Loucy (cell line): ENCODE data around the gene ADAT1.
A peak's percentile ranks its signal among the peaks of the same experiment; 100 is the strongest.

Source experiments
- H2AFZ ChIP-seq: fragments of 200-600 bp; sonication (generic); 2 replicates; pipeline ENCODE4 v1.6.0; 2016; ENCODE audit warnings: antibody characterized with exemption, mild to moderate bottlenecking, low read length, moderate library complexity
- H3F3A ChIP-seq: fragments of 200-600 bp; 2 replicates; pipeline ENCODE4 v1.6.0; 2016; ENCODE audit warnings: antibody characterized with exemption, low read depth, mild to moderate bottlenecking
- H3K27me3 ChIP-seq: fragments of 200-600 bp; sonication (generic); 2 replicates; pipeline ENCODE4 v1.6.1; 2014; ENCODE audit warnings: low read length, mild to moderate bottlenecking; ENCODE audit not compliant: insufficient read depth, poor library complexity, severe bottlenecking
- H3K36me3 ChIP-seq: fragments of 200-600 bp; sonication (generic); 2 replicates; pipeline ENCODE4 v1.6.1; 2016; ENCODE audit warnings: low read length; ENCODE audit not compliant: insufficient read depth
- H3K4me1 ChIP-seq: fragments of 200-600 bp; sonication (generic); 2 replicates; pipeline ENCODE4 v1.5.1; 2014; ENCODE audit warnings: low read length, mild to moderate bottlenecking; ENCODE audit not compliant: insufficient read depth, poor library complexity, severe bottlenecking
- H3K4me2 ChIP-seq: fragments of 200-600 bp; sonication (generic); 2 replicates; pipeline ENCODE4 v1.6.0; 2014; ENCODE audit warnings: antibody characterized with exemption, low read length, low read depth, mild to moderate bottlenecking; ENCODE audit not compliant: poor library complexity, severe bottlenecking
- H3K4me3 ChIP-seq: fragments of 200-600 bp; sonication (generic); 2 replicates; pipeline ENCODE4 v1.5.1; 2014; ENCODE audit warnings: low read length, mild to moderate bottlenecking, mixed read lengths; ENCODE audit not compliant: poor library complexity, severe bottlenecking
- H3K79me2 ChIP-seq: fragments of 200-600 bp; sonication (generic); 2 replicates; pipeline ENCODE4 v1.6.1; 2014; ENCODE audit warnings: low read length; ENCODE audit not compliant: insufficient read depth
- H3K9ac ChIP-seq: fragments of 200-600 bp; sonication (generic); 2 replicates; pipeline ENCODE4 v1.6.0; 2014; ENCODE audit warnings: mild to moderate bottlenecking, low read depth, low read length, moderate library complexity; ENCODE audit not compliant: poor library complexity, severe bottlenecking
- H3K9me2 ChIP-seq: fragments of 200-600 bp; sonication (generic); replicated peaks from 2 replicates; pipeline ENCODE4 v1.6.1; 2016; ENCODE audit warnings: low read depth, low read length, mixed read lengths
- H3K9me3 ChIP-seq: fragments of 200-600 bp; sonication (generic); 2 replicates; pipeline ENCODE4 v1.6.1; 2014; ENCODE audit warnings: mild to moderate bottlenecking, antibody characterized with exemption, low read length, low read depth; ENCODE audit not compliant: insufficient read depth
- H4K20me1 ChIP-seq: fragments of 200-600 bp; sonication (generic); 2 replicates; pipeline ENCODE4 v1.6.0; 2014; ENCODE audit warnings: antibody characterized with exemption, low read length, mild to moderate bottlenecking; ENCODE audit not compliant: insufficient read depth, poor library complexity, severe bottlenecking
- EZH2phosphoT487 ChIP-seq: fragments of 200-600 bp; IDR thresholded peaks from 2 replicates; pipeline ENCODE4 v1.6.1; 2018; ENCODE audit warnings: antibody characterized with exemption, mild to moderate bottlenecking, moderate library complexity, borderline replicate concordance
- TF ChIP-seq, protein P1 (sequence below): fragments of 200-600 bp; sonication (generic); conservative IDR thresholded peaks from 2 replicates; pipeline ENCODE4 v1.5.1; 2014; ENCODE audit warnings: mild to moderate bottlenecking, antibody characterized with exemption, low read length

ADAT1 gene

DNA sequence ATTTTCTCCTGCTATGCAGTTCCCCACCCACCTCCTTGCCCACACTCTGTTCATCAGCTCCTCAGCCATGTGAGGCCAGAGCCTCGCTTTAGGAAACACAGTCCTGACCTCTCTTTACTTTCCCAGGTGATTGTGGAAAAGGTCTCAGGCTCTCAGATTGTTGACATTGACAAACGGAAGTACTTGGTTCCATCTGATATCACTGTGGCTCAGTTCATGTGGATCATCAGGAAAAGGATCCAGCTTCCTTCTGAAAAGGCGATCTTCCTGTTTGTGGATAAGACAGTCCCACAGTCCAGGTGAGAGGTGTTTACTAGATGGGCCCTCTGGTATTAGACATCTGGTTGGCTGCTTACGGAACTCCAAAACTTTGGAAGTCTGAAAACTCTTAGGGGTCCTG, 55.2 kb downstream of the ADAT1 start:
- no peaks in the 10 kb centered on the region for H3F3A ChIP-seq
- no peaks in the 10 kb centered on the region for H3K9me3 ChIP-seq
- H2AFZ ChIP-seq, result no peak overlapping the region
- H3K36me3 ChIP-seq, result peaks cover 16% of the 10 kb centered on the region; the same call in 1 of the 2 replicates
- peaks cover 38% of the 10 kb centered on the region for H3K79me2 ChIP-seq
- peaks cover 5% of the 10 kb centered on the region for H3K27me3 ChIP-seq
- peaks cover 42% of the 10 kb centered on the region for H3K4me1 ChIP-seq
- H3K4me2 ChIP-seq, result peak overlapping the region; percentile 91
- no peaks in the 10 kb centered on the region for H3K9me2 ChIP-seq
- H4K20me1 ChIP-seq, result peaks cover 27% of the 10 kb centered on the region
- TF ChIP-seq, protein P1, sequence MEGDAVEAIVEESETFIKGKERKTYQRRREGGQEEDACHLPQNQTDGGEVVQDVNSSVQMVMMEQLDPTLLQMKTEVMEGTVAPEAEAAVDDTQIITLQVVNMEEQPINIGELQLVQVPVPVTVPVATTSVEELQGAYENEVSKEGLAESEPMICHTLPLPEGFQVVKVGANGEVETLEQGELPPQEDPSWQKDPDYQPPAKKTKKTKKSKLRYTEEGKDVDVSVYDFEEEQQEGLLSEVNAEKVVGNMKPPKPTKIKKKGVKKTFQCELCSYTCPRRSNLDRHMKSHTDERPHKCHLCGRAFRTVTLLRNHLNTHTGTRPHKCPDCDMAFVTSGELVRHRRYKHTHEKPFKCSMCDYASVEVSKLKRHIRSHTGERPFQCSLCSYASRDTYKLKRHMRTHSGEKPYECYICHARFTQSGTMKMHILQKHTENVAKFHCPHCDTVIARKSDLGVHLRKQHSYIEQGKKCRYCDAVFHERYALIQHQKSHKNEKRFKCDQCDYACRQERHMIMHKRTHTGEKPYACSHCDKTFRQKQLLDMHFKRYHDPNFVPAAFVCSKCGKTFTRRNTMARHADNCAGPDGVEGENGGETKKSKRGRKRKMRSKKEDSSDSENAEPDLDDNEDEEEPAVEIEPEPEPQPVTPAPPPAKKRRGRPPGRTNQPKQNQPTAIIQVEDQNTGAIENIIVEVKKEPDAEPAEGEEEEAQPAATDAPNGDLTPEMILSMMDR, result no peak
- TF ChIP-seq EZH2phosphoT487, result no peak
- H3K9ac ChIP-seq, result peak overlapping the region; percentile 87
- H3K4me3 ChIP-seq, result peak overlapping the region; percentile 79

- H3K9ac ChIP-seq, result peak overlapping the region; percentile 87
- peaks cover 5% of the 10 kb centered on the region for H3K27me3 ChIP-seq
- H3K4me2 ChIP-seq, result peak overlapping the region; percentile 91
- TF ChIP-seq, protein P1, result no peak
- no peak for TF ChIP-seq EZH2phosphoT487
- peaks cover 5% of the 10 kb centered on the region; the same call in 1 of the 2 replicates for H3K36me3 ChIP-seq
- H3K4me3 ChIP-seq, result peak overlapping the region; percentile 79
- H4K20me1 ChIP-seq, result peaks cover 27% of the 10 kb centered on the region
- H3K9me2 ChIP-seq, result no peaks in the 10 kb centered on the region
- H3F3A ChIP-seq, result no peaks in the 10 kb centered on the region
- H3K79me2 ChIP-seq, result peaks cover 38% of the 10 kb centered on the region
- H2AFZ ChIP-seq, result peak overlapping the region; percentile 92
- H3K4me1 ChIP-seq, result peaks cover 40% of the 10 kb centered on the region
- no peaks in the 10 kb centered on the region for H3K9me3 ChIP-seq
Observed at GRCh38 chr16:75566758-75567255, 56.3 kb downstream of the ADAT1 start.

DNA sequence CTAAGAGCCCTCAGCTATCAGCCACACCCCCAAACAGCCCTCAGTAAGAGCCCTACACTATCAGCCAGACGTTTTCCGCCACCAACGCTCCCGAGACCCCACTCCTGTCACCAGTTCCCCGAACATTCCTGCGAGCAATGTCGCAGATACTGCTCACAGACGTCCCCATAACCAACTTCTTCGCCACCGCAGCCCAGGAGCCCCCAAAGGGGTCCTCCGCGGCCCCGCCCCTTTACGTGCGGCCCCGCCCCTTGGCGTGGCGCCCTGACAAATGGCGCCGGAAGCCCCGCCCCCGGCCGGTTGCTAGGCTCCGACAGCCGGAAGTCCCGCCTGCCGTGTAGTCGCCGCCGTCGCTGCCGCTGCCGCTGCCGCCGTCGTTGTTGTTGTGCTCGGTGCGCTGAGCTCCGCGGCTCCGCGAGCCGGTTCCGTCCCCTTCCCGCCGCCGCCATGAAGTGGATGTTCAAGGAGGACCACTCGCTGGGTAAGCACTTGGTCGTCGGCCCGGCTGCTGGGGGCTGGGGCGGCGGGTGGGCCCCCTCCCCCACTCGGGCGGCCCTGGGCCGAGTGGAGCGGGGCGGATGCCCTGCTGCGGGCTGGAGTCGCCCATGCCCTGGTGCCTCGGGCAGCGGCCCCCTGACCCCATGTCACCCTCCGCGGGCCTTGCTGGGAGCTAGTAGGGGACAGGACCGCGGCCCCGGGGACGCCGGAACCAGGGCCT, 56.9 kb downstream of the ADAT1 start, which contains the start of gene GABARAPL2:
GABARAPL2 (plus strand) TSS at position 340 of the 718 bp plus-strand sequence; CDS start at position 448, 108 bp downstream.
- H3K9me3 ChIP-seq, result no peaks in the 10 kb centered on the region
- peaks cover 38% of the 10 kb centered on the region for H3K79me2 ChIP-seq
- peaks cover 27% of the 10 kb centered on the region for H4K20me1 ChIP-seq
- H3K4me1 ChIP-seq, result peaks cover 40% of the 10 kb centered on the region
- TF ChIP-seq, protein P1, result no peak
- TF ChIP-seq EZH2phosphoT487, result no peak
- no peaks in the 10 kb centered on the region for H3K9me2 ChIP-seq
- H3K4me2 ChIP-seq, result peak within 1 kb of the TSS; percentile 91
- no peaks in the 10 kb centered on the region for H3F3A ChIP-seq
- H3K27me3 ChIP-seq, result peaks cover 5% of the 10 kb centered on the region
- peak within 1 kb of the TSS; percentile 87 for H3K9ac ChIP-seq
- H3K4me3 ChIP-seq, result peak within 1 kb of the TSS; percentile 79
- peaks cover 2% of the 10 kb centered on the region; the same call in 1 of the 2 replicates for H3K36me3 ChIP-seq
- H2AFZ ChIP-seq, result peak within 1 kb of the TSS; percentile 92
